ENCODE data around the gene POLR1B.
"Not testable (repeated sequence)": the region's sequence is repeated elsewhere in the genome, so short reads cannot be mapped to it uniquely, and the experiment has no call there.

The POLR1B gene

DNA sequence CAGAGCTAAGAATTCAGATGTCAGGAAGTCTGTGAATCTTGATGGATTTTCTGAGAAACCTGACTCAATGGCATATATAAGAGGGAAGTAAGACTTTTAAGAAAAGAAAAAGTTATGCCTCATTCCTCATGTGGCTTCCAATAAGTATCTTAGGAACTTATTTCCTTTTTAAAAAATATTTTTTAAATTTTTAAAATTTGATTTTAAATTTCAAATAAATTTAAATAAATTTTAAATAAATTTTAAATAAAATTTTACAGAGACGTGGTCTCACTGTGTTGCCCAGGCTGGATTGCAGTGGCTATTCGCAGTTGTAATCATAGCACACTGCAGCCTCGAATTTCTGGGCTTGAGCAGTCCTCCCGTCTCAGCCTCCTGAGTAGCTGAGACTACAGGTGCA lies 11.5 kb upstream of the POLR1B start:
- DNase-seq (ENCODE audit: extremely low read depth, low read depth): no peak

DNA sequence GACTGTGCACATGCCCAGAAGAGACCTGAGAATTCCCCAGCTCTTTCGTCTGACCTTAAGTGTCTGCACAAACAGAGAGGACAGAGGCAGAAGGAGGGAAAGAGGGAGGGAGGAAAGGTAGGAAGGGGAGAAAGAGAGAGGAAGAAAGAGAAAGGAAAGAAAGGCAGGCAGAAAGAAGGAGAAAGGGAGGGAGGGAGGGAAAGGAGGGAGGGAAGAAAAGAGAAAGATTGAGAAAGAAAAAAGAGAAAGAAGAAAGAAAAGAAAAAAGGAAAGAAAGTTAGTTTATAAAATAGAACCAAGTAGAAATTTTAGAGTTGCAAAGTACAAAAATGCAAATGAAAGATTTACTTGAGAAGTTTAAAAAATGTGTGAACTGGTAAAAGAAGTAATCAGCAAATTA lies 7.4 kb upstream of the POLR1B start:
- no peak for DNase-seq (ENCODE audit: extremely low read depth, low read depth)
- TF ChIP-seq, protein P1, sequence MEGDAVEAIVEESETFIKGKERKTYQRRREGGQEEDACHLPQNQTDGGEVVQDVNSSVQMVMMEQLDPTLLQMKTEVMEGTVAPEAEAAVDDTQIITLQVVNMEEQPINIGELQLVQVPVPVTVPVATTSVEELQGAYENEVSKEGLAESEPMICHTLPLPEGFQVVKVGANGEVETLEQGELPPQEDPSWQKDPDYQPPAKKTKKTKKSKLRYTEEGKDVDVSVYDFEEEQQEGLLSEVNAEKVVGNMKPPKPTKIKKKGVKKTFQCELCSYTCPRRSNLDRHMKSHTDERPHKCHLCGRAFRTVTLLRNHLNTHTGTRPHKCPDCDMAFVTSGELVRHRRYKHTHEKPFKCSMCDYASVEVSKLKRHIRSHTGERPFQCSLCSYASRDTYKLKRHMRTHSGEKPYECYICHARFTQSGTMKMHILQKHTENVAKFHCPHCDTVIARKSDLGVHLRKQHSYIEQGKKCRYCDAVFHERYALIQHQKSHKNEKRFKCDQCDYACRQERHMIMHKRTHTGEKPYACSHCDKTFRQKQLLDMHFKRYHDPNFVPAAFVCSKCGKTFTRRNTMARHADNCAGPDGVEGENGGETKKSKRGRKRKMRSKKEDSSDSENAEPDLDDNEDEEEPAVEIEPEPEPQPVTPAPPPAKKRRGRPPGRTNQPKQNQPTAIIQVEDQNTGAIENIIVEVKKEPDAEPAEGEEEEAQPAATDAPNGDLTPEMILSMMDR (IDR thresholded peaks at IDR 0.05; ENCODE audit: low read depth, low read length): no peak

More for the DNA sequence above, 11.5 kb upstream of the POLR1B start:
- TF ChIP-seq, protein P1 (IDR thresholded peaks at IDR 0.05; ENCODE audit: low read depth, low read length): no peak

DNA sequence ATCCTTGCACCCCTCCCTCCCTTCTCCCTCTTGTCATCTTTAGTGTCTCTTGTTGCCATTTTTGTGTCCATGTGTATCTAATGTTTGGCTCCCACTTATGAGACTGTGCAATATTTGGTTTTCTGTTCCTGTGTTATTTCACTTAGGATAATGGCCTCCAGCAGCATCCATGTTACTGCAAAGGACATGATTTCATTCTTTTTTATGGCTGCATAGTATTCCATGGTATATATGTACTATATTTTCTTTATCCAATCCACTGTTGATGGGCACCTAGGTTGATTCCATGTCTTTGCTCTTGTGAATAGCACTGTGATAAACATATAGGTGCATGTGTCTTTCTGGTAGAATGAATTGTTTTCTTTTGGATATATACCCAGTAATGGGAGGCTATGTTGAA lies 5.6 kb upstream of the POLR1B start:
- not testable (repeated sequence) for DNase-seq (ENCODE audit: extremely low read depth, low read depth)

DNA sequence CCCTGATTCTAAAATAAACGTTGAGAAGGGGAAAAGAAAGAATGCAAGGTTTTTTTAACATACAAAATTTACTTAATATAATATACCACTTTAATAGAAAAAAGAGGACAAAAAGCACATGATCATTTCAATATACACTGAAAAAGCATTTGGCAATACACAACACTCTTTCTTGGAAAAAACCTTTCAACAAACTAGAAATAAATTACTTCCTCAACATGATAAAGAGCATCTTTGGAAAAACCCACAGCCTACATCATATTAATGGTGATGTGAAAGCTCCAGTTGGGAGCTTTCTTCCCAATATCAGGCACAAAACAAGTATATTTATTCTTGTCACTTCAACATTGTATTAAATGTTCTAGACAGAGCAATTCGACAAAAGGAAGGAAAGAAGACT lies 3.0 kb upstream of the POLR1B start:
- TF ChIP-seq, protein P1 (IDR thresholded peaks at IDR 0.05; ENCODE audit: low read depth, low read length): no peak
- DNase-seq (ENCODE audit: extremely low read depth, low read depth): no peak

DNA sequence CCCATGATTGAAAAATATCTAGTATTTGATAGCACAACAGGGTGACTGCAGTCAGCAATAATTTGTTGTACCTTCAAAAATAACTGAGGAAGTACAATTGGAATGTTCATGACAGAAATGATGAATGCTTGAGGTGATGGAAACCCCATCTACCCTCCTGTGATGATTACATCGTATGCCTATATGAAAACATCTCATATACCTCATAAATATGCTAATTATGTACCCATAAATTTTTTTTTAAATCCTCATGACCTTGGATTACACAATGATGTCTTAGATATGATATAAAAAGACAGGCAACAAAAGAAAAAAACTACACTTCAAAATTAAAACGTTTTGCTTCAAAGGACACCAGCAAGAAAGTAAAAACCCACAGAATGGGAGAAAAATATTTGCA lies 1.4 kb upstream of the POLR1B start:
- DNase-seq (ENCODE audit: extremely low read depth, low read depth): no peak
- TF ChIP-seq, protein P1 (IDR thresholded peaks at IDR 0.05; ENCODE audit: low read depth, low read length): no peak

DNA sequence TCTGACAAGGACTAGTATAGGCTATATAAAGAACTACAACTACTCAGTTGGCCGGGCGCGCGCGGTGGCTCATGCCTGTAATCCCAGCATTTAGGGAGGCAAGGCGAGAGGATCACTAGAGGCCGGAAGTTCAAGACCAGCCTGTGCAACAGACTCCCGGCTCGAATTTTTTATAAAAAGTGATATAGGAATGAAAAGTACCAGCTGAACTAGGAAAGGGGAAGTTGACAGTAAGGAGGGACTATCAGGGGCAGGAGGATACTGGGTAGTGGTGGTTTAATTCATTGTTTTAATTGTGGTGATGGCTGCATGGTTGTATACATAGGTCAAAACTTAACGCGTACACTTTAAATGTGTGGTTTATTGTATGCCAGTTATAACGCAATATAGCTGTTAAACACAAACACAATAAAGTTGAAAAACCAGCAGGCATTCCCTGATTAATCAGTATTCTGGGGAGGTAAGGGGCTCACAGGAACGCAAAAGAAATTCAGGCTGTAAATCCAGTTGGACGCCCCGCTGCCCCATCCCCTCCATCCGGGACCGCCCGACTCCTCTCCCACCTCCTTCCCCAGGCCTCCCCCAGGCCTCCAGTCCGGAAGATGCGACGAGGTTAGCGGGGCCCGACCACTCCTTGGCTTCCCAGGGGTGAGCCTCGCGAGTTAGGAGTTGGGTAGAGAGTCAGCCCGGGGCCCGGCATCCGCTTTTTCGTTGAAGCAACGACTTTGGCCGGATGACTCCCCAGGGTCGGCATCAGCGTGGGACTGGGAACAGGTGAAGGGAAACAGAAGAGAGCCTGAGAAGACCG lies 746 bp upstream of the POLR1B start:
- DNase-seq (ENCODE audit: extremely low read depth, low read depth): no peak
- TF ChIP-seq, protein P1 (IDR thresholded peaks at IDR 0.05; ENCODE audit: low read depth, low read length): no peak

DNA sequence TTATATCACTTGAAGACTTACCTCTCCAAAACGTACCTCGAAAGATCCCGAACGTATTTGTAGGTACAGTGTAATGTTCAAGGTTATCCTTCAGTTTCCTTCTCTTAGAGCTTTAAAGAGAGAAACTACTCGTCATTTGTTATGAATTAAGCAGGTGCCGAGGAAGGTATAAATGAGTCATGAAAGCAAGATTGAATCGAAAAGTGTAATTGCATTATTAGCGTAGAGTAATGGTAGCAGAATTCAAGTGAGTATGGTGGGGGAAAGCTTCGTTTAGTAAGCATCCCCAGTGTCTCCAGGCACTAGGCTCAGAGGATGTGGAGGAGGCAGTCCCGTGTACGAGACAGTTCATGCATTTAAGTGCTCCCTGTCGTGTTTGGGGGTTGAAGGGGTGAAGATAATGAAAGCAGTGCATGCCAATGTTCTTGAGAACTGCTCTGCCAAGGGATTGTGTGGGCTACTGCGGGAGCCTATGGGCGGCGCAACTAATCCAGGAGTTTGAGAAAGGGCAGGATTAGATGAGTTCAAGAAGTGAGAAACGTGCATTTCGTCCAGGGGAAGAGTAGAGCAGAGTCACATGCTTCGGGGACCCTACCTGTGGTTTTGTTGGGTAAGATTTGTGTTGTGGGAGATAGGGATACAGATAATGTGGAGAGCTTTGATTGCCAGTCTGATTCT lies 858 bp downstream of the POLR1B start:
- DNase-seq (ENCODE audit: extremely low read depth, low read depth): no peak
- TF ChIP-seq, protein P1 (IDR thresholded peaks at IDR 0.05; ENCODE audit: low read depth, low read length): no peak
